Measurements from ENCODE around the gene CACNG8.

Gene CACNG8

GRCh38 chr19:53961523-53962356 lies 997 bp upstream of the CACNG8 start:
- no peak for TF ChIP-seq CTCF (IDR thresholded peaks at IDR 0.05; ENCODE audit: borderline replicate concordance, insufficient read depth, low read depth, low read length)
- H3K4me3 ChIP-seq (ENCODE audit: low read depth, low read length) = no peak overlapping the region

- TF ChIP-seq CTCF (IDR thresholded peaks at IDR 0.05; ENCODE audit: borderline replicate concordance, insufficient read depth, low read depth, low read length) = no peak
- H3K4me3 ChIP-seq (ENCODE audit: low read depth, low read length) = no peak overlapping the region
Observed at GRCh38 chr19:53965091-53965490, 2.4 kb downstream of the CACNG8 start.

- no peak for TF ChIP-seq CTCF (IDR thresholded peaks at IDR 0.05; ENCODE audit: borderline replicate concordance, insufficient read depth, low read depth, low read length)
Observed at GRCh38 chr19:53966931-53967330, 4.2 kb downstream of the CACNG8 start.

GRCh38 chr19:53969366-53969765 lies 6.6 kb downstream of the CACNG8 start:
- no peak overlapping the region for H3K4me3 ChIP-seq (ENCODE audit: low read depth, low read length)
- TF ChIP-seq CTCF (IDR thresholded peaks at IDR 0.05; ENCODE audit: borderline replicate concordance, insufficient read depth, low read depth, low read length) = no peak

More at GRCh38 chr19:53966931-53967330, 4.2 kb downstream of the CACNG8 start:
- no peak overlapping the region for H3K4me3 ChIP-seq (ENCODE audit: low read depth, low read length)

GRCh38 chr19:53971673-53972072 lies 8.9 kb downstream of the CACNG8 start:
- no peak for TF ChIP-seq CTCF (IDR thresholded peaks at IDR 0.05; ENCODE audit: borderline replicate concordance, insufficient read depth, low read depth, low read length)
- H3K4me3 ChIP-seq (ENCODE audit: low read depth, low read length) = no peak overlapping the region

- TF ChIP-seq CTCF (IDR thresholded peaks at IDR 0.05; ENCODE audit: borderline replicate concordance, insufficient read depth, low read depth, low read length) = no peak
- H3K4me3 ChIP-seq (ENCODE audit: low read depth, low read length) = no peak overlapping the region
Observed at GRCh38 chr19:53977429-53977990, 14.8 kb downstream of the CACNG8 start.
